CD4-positive, alpha-beta T cell treated with Interleukin-6 at 100 ng/mL for 8 hours (primary cell): ENCODE data around the gene PKDREJ.

ENCODE experiments used
- DNase-seq: peaks from one replicate; pipeline ENCODE4 v3.0.0-alpha.2; 2020; ENCODE audit warnings: mixed read lengths, low spot score

PKDREJ gene

DNA sequence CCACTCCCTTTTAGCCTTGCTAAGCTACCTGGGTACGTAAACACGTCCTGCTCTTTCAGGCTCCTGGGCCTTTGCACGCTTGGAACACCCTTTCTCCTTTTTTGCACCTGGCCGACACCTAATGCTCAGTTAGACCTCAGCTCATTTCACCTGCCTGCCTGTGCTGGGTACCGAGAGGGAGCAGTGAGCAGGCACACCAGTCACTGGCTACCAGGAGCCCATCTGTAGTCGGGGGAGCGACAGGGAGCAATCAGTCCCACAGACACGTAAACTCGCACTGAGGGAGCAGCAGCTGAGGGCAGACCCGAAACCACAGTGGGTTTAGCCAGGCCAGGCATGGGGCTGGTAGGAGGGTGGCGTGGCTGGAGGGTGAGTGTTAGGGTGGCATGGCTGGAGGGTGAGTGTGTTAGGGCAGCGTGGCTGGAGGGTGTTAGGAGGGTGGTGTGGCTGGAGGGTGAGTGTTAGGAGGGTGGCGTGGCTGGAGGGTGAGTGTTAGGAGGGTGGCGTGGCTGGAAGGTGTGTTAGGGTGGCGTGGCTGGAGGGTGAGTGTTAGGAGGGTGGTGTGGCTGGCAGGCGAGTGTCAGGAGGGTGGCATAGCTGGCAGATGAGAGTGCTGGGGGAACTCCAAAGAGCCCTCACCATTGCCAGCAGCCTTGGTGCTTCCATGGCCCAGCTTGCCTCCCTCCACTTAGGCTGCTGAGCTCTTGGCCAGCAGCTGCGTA, 27.1 kb upstream of the PKDREJ start:
- no peak for DNase-seq

DNA sequence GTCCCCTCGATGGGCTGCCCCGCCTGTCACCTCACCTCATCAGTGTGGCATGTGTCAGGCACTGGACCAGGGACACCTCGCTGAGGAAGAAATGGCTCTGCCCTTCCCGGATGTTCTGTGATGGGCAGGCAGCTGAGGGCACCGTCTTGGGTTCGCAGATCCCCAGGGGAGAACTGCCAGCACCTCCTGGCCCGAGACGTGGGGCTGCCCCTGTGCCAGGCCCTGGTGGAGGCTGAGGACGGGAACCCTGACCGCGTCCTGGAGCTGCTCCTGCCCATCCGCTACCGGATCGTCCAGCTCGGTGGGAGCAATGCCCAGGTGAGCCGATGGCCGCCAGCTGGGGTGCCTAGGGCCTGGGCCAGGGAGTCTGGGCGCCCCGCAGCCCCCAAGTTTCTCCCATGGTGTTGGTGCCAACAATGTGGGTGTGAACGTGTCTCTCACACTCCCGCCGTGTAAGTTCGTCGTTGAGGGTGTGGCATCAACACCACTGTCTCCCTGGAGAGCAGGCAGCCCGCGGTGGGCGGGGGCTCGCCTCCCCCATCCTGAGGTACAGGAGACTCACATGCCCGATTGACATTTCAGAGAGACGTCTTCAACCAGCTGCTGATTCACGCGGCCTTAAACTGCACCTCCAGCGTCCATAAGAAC, 26.2 kb upstream of the PKDREJ start:
- DNase-seq: no peak

DNA sequence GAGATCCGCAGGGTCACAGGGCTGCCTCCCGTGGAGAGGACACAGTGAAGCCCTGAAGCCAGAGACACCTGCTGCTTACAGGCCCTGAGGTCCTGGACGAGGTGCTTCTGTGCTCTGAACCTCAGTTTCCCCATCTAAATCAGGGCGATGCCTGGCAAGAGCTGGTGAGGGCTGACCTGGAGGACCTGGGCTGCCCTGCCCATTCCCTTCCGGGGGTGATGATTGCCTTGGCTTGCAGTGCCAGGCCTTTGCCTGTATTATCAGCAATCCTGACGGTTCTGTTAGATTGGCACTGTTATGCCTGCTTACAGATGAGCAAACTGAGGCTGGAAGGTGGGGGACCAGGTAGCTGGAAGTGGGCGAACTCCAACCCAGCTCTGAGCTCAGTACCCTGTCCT, 25.7 kb upstream of the PKDREJ start:
- no peak for DNase-seq

DNA sequence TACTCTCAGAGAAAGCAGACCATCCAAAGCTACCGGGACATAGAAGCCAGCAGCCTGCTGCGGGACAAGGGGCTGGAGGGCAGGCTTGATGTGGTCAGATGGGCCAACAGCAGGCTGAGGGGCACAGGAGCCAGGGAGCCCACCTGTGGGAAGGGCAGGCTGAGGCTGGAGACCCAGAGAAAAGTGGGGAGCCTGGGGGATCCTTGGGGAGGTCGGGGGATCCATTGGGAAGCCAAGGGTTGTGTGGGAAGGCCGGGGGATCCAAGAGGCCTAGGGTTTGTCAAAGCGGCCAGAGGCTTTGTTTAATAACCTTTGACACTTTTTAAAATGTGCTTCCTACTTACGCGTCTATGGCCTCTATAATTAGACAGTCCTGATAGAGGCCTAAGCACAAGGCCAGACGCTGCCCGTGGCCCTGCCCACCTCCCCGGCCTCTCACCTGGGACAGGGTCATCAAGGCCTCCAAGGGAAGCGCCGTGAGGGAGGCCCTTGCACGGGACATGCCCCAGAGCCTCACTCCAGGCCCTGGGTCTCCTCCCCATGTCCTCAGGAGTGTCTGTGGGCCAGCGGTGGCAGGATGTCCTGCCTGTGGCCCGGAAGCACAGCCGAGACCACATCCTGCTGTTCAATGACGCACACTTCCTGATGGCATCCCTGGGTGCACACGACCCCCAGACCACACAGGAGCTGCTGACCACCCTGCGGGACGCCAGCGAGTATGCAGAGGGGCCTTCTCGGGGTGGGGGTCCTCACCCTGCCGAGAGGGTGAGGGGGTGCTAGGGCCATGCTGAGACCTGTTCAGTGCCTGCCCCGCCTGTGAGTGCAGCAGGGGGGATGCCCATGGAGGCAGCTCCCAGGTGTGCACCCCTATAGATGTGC, 25.0 kb upstream of the PKDREJ start:
- DNase-seq: no peak

DNA sequence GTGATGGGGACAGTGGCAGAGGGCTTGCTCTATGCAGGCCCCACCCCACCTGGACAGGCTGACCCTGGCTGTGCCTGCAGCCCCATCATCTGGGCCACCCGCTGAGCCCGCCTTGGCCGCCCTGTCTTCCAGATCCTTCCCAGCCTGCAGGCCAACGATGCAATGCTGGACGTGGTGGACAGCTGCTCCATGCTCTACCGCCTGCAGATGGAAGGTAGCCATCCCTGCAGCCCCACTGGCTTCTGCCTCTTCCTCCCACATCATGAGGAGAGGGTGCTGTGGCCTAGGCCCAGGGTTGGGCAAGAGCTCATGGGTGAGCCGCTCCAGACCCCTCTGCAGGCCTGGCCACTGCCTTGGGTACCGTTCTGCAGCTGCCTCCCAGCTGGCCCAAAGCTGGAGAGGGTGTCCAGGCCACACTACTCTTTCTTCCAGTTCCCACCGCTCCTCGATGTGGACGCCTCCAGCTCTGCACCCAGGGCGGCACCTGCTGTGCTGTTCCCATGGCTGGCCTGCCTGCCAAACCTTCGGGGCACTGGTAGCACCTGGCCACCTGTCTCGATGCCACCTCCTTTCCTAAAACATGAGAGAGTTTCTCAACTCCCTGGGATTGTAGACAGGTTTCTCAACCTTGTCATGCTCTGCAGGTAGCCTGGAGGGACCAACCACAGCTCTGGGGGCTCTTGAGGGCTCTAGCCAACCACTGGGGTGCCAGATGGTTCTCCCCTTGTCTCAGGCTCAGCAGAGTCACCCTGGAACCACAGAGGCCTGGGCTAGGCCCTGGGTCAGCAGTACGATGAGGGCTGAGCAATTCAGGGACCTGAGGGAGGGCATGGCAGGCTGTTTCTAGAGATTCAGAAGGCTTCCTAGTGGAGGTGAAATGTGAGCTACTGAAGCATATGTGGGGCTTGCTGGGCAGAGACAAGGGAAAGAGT, 24.1 kb upstream of the PKDREJ start:
- no peak for DNase-seq

DNA sequence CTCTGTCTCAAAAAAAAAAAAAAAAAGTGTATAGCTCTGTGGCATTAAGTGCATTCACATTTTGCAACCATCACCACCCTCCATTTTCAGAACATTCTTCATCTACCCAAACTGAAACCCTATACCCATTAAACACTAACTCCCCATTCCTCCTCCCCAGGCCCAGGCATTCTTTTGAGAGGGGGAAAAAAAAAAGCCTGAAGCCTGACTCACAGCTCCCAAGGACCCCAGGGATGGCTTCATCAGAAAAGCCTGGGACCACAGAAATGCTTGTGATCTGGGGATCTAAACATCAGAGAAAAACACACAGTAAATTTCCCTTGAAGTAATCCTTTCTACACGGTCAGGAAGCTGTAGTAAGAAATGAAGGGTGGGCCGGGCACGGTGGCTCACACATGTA, 22.9 kb upstream of the PKDREJ start:
- DNase-seq: no peak

DNA sequence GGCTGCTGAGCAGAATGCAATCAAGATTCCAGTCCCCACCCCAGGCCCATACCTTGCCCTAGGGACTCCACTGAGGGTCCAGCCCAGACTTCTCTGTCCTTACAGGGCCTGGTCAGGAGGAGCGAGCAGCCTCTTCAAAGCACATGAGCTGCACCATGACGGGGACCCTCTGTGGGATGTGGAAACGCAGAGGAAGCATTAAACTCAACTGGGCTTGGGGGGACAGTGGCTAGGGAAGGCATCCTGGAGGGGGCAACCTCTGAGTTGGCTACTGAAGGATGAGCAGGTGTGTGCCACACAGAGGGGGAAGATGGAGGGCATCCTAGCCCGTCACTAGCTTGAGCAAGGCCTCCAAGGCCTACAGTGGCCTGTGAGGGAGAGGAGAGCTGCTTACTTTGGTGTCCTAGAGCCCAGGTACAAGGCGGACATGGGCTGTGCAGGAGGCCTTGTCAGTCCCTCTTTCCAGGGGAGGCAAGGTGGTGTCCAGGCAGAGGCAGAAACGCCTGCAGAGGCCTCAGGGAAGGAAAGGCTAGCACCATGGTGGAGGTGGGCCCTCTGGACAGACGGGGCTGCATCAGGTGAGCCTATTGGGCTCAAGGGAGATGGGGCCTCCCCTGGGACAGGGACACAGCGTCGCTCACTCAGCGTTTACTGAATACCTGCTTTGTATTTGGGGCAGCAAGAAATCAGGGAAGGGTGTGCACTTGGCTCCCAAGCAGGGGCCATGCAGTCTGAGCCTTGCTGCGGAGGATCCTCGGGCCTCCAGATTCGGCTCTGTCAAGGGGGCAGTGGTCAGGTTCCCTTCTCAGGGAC, 18.9 kb upstream of the PKDREJ start:
- no peak for DNase-seq

DNA sequence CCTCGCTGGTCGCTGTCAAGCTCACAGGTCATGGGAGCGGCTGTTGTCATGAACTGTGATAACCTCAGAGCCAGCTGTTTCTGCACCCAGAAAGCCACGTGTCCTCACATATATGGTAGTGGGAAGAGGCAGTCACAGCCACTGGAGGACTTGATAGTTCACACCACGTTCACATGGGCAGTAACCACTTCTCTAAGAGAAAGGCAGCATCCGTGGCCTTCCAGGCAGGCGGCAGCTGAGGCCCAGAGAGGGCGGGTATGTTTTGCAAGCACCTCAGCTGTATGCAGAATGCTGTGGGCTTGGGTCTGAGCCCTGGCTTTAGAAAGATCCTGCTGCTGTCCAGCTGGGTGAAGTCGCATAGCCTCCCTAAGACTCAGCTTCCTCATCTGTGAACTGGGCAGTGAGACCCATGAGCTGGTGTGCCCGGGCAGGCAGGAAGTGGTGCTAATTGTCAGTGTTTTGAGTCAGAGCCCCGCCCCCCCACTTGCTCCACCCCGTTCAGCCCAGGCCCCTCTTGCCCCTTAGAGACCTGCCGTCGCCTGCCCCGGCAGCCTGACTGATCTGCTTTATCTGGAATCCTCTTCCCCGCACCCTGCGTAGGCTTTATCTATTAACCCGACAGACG, 18.0 kb upstream of the PKDREJ start:
- no peak for DNase-seq

DNA sequence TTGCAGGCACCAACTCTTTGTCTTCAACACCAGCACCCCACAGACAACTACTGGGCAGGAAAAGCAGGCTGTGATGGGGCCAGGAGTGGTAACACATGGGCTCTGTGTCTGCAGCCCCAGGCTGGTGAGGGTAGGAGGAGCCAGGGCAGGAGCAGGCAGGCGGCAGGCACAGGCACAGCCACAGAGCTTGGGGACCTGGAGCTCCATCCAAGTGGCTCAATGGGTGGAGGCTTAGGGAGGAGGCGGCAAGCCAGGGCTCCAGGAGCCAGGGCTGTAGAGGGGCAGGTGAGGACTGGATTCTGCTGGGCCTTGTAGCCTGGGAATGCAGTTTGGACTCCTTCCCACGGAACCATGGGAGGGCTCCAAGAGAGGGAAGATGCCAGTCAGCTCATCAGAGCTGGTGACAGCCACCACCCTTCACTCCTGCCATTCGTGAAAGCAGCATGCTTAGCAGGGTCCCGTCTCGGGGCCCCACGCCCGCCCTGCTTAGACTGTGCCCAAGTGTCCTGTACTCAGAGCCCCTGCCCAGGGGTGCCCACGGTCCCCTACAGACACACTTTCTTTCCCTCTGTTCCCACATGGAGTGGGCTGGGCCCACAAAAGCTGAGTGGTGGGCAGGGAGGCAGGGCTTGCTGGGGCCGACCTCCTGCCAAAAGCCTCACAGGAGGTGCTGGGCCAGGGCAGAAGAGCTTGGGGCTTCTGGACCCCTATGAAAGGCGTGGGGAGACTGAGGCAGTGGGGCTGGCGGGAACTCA, 17.1 kb upstream of the PKDREJ start:
- no peak for DNase-seq

DNA sequence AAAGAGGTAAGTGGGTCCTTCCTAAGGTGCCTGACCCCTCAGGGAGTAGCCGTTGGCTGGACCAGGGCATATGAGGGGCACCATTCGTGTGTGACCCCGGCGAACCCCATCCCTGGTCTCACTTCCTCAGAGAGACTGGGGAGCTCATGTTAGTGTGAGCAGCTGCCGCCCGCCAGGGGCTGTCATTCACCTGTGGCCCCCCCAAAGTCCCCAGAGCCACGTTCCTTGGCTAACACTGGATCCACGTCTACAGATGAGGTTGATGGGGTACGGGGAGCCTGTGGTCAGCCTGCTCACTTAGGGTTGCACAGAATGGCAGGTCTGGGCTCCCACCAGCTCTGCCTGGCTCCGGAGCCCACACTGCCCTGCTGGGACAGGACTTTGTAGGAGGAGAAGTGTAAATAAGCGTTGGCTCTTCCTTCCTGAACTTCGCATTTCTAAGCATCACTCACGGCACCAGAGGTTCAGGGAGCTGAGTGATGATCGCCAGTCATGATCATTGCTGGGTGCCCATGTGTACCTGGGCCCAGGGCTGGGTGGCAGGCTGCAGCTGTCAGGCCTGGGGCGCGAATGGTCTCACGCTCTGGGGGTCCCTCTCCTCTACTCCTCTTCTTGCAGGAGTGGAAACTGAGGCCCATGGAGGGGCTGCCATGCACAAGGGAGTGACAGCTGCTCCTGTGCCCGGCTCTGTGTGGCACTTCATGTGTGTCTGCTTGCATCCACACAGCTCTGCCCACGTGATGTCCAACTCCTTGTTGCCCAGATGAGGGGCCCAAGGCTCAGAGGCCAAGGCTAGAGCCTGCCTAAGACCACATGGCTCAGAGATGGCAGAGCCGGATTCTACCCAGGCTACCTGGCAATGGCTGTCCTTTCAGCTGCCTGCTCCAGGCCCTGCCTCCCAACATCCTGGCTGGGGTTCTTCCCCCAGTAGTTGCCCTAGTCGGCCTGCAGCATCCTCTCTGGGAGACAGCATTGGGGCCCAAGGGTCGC, 15.8 kb upstream of the PKDREJ start:
- DNase-seq: no peak

DNA sequence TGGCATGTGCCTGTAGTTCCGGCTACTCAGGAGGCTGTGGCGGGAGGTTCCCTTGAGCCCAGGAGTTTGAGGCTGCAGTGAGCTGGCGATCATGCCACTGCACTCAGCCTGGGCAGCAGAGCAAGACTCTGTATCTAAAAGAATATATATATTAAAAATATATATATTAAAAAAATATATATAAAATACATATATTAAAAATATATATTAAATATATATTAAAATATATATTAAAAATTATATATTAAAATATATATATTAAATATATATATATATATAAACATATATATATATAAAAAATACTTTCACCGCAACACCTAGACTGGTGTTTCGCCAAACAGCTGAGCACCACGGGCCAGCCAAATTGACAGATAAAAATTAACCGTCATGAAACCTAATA, 13.4 kb upstream of the PKDREJ start:
- no peak for DNase-seq

DNA sequence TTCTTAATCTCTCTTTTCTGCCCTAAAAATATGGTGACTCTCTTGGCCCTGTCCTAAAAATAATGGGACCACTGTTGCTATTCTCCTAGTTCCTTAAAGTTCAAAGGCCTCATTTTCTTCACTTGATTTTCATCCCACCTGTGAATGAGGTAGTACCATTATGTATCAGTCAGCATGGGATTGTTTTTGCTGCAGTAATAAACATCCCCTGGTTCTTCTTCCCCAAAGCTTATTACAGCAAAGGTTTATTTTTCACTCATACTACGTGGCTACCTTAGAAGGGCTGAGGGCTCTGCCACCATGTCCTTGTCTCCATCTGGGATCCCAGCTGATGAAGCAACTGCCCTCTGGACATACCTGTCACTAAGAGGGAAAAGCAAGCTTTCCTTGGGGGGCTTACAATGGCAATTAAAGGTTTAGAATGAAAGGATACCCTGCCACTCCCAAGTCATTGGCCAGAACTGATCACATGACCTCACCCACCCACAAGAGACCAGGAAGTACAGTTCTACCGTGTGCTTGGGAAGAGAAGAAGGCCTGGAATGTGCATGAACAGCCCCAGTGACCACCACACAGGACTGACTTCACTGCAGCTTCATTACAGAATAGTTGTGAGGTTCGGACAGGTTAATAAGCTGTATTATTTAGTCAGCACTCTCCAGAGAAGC, 12.4 kb upstream of the PKDREJ start:
- DNase-seq: no peak

DNA sequence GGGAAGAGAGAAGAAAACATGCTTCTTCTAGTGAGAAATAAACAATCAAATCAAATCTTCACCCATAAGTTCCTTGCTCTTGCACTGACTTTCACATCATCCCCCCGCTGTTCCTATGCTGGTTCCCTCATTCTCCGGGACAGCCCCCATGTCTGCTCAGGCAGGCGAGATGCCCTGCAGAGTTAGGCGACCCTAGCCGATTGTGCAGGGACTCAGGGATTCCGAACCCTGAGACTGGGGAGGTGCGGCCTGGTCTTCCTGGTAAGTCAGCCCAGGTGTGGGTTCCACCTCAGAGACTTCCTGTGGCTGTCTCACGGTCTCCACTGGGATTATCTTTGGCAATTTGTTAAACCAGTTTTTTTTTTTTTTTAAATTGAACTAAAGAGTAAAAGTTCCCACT, 11.2 kb upstream of the PKDREJ start:
- DNase-seq: no peak

DNA sequence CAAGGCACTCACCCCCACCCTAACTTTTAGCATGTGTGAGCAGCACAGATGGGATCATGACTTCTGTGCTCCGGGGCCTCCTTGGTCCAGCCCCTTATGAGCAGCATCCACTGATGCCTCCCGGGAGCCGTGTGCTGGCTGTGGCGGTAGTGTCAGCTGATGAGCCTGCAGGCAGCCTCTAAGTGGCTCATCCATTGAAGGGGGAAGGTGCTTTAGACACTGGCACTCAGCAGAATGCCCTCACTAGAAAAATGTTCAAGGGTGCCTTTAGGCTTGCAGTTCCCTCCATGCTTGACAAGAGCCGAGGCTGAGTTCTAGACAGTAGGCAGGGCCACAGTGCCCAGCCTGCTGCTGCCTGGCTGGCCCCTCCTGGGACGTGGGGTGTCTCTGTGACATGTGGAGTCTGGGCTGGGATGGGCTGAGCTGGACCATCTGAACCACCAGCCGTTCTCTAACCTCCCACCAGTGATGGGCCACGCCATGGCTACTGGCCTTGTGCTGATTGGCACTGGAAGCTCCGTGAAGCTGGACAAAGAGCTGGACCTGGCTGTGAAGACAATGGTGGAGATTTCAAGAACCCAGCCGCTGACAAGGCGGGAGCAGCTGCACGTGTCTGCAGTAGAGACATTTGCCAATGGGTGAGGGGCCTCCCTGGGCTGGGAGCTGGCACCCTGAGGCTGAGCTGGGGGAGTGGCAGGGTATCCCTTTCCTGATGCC, 10.4 kb upstream of the PKDREJ start:
- DNase-seq: no peak

DNA sequence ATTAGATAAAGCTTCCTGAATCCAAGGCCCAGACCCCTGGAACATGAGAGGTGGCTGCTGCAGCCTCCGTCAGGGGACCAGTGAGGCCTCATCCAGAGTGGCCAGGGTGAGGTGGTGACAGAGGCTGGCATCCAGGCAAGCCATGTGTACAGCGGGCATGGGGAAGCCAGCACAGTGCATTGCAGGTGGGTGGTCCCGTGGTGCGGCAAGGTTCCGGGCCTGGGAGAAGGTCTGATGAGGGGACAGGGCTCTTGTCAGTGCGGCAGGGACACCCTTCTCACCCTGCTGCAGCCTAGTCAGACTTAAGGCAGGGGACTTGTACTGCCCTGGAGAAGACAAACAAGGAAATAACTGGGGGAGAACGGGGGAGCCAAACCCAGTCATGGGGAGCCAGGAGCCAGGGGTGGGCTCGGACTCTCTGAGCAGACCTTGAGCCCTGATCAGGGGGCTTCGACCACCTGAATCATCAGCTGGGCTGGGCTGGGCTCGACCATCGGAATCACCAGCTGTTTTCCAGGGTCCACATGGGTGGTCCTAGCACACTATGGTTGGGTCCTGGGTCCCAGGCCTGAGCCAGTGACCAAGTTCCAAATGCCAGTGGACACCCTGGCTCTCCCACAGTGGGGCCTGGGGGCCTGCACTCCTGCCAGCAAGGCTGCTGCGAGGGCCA, 9.8 kb upstream of the PKDREJ start:
- DNase-seq: no peak

DNA sequence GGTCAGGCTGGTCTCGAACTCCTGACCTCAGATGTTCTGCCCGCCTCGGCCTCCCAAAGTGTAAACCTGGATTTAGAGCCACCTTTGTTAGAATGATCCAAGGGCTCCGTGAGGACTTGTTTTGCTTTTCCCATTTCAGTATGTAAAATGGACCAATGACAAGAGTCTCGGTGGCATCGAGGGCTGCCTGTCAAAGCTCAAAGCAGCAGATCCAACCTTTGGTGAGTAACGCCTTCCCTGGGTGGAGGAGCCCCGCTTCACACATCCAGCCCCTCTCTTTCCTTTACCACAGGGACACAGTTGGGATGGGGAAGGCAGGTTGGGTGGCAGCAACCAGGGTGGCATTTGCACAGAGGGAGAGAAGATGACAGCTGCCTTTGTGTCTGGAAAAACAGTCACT, 9.1 kb upstream of the PKDREJ start:
- no peak for DNase-seq

DNA sequence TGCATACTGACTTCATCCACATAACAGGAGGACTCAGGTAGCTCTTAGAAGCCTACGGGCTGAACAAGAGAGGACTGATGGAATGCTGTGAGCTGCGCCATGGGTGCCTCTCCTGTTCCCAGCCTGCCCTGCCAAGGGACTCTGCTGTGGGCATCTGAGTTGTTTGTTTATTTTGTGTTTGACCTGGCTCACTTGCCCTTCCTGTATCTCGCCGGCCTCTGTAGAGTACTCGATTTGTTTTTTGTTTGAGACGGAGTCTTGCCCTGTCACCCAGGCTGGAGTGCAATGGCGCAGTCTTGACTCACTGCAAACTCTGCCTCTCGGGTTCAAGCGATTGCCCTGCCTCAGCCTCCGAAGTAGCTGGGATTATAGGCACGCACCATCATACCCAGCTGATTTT, 6.4 kb upstream of the PKDREJ start:
- no peak for DNase-seq
